Bronchial epithelial cell (primary cell): ENCODE results near the gene SPRY4. TPM values are rescaled to one million over a fixed set of nuclear protein-coding genes. Genes with fewer than 3 reads are reported as not detected.

ENCODE experiments used
- DNase-seq: peaks from one replicate; pipeline ENCODE4 v3.0.0-alpha.2; 2010; ENCODE audit warnings: low read depth
- FAIRE-seq: peaks from 2 replicates; lab custom pipeline; 2011; peaks lifted over from hg19 to GRCh38; lab: Jason Lieb, UNC
- H3K27me3 ChIP-seq: 2 replicates; pipeline ENCODE4 v1.5.1; 2011; ENCODE audit warnings: low read length; ENCODE audit not compliant: control insufficient read depth, insufficient read depth
- H3K36me3 ChIP-seq: 2 replicates; pipeline ENCODE4 v1.5.1; 2011; ENCODE audit warnings: low read length; ENCODE audit not compliant: control insufficient read depth, insufficient read depth
- H3K4me3 ChIP-seq: 2 replicates; pipeline ENCODE4 v1.5.1; 2011; ENCODE audit warnings: mild to moderate bottlenecking, low read depth, low read length, control low read depth
- total RNA-seq: library from RNA; depleted of rRNA; stranded (reverse); fragments of >200 nt; gene quantifications from 2 replicates; pipeline ENCODE4 v1.2.1, GENCODE V29; 2014
- TF ChIP-seq, protein P1 (sequence below): IDR thresholded peaks from 2 replicates; pipeline ENCODE4 v1.5.1; 2011; ENCODE audit warnings: mild to moderate bottlenecking, moderate library complexity, low read length, control low read depth, inconsistent platforms; ENCODE audit not compliant: insufficient read depth, severe bottlenecking

The SPRY4 gene
- total RNA-seq, 1 donor from 2014 or later, result 1.3 TPM

DNA sequence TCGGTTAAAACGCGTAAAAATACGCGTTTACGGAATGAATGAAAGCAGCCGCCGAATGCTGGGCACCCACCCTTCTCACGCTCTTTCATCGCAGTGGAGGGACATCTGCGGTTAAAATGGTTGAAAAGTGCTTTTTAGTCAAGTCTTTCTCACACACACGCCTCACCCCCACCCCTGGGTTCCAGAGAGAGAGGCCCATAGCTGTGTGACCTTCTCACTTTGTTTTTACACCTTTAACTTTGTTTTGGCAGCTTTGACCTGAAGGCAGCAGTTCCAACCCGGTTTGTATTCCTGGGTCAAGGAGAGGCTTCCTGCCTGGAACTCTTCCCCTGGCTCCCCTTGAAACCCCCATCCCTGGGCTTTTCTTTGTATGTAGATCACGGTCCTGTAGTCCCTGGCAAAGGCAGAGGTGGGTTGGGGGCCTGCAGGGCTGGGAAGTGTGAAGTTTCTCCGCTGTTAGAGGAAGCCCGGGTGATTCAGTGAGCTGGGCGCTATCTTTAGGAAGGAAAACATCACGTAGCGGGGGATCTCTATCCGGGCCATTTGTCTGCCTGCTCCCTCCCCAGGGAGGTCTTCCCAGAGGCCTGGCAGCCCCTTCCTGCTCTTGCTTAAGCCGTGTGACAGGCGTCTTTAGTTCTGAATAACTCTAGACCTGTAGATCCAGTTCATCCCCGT, 29.6 kb downstream of the SPRY4 start:
- Histone ChIP-seq H3K27me3 (no peaks in the 10 kb centered on the region), H3K36me3 (no peaks in the 10 kb centered on the region), H3K4me3 (no peak overlapping the region)
- TF ChIP-seq, protein P1, sequence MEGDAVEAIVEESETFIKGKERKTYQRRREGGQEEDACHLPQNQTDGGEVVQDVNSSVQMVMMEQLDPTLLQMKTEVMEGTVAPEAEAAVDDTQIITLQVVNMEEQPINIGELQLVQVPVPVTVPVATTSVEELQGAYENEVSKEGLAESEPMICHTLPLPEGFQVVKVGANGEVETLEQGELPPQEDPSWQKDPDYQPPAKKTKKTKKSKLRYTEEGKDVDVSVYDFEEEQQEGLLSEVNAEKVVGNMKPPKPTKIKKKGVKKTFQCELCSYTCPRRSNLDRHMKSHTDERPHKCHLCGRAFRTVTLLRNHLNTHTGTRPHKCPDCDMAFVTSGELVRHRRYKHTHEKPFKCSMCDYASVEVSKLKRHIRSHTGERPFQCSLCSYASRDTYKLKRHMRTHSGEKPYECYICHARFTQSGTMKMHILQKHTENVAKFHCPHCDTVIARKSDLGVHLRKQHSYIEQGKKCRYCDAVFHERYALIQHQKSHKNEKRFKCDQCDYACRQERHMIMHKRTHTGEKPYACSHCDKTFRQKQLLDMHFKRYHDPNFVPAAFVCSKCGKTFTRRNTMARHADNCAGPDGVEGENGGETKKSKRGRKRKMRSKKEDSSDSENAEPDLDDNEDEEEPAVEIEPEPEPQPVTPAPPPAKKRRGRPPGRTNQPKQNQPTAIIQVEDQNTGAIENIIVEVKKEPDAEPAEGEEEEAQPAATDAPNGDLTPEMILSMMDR, result no peak
- FAIRE-seq, result no peak
- DNase-seq, result no peak

DNA sequence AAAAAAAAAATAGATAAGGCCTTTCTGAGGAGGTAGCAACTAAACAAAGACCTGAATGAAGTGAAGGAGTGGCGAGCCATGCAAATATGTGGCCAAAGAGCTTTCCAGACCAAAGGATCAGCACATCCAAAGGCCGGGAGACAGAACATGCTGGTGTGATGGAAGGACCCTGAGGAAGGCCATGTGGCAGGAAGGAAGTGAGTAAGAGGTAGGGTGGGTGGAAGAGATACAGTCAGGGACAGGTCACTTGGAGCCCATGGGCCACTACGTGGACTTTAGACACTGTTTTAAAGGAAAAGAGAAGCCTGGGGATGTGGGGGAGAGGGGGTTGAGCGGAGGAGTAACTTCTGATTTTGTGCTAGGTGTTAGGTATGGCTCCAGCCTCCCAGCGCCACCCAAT, 31.3 kb downstream of the SPRY4 start:
- peak; percentile 45 for DNase-seq
- no peaks in the 10 kb centered on the region for H3K27me3 ChIP-seq
- no peaks in the 10 kb centered on the region for H3K36me3 ChIP-seq
- no peak for FAIRE-seq
- no peak overlapping the region for H3K4me3 ChIP-seq
- TF ChIP-seq, protein P1, result no peak

DNA sequence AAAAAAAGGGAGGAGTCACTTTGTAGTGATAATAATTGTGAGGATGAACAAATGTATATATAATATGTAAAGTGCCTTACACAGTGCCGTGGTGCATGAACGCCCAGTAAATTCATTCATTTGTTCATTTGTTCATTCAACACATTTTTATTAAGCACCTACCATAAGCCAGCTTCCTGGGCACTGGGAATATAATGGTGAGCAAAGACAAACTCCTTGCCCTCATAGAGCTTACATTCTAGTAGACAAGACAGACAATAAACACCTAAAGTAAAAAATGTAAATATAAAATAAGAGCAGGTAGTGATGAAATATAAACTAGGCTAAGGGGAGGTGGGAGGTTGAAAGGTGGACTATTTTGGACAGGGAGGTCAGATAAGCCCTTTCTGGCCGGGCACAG, 32.0 kb downstream of the SPRY4 start:
- H3K27me3 ChIP-seq, result no peaks in the 10 kb centered on the region
- no peaks in the 10 kb centered on the region for H3K36me3 ChIP-seq
- FAIRE-seq, result no peak
- no peak for DNase-seq
- TF ChIP-seq, protein P1, result no peak
- H3K4me3 ChIP-seq, result no peak overlapping the region

DNA sequence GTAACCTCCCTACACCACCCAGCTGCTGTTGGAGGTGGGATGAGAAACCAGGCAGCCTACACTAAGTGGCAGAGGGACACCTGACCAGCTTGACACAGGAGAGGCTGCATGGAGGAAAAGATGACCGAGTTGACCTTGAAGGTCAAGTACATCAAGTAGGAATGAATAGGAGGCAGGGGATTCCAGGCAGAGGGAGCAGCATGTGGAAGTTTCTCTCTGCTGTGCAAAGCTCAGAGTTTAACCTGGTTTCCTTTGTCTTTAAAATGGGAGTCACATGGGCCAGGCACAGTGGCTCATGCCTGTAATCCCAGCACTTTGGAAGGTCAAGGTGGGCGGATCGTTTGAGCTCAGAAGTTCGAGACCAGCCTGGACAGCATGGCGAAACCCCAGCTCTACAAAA, 32.6 kb downstream of the SPRY4 start:
- H3K4me3 ChIP-seq, result no peak overlapping the region
- TF ChIP-seq, protein P1, result no peak
- no peak for DNase-seq

DNA sequence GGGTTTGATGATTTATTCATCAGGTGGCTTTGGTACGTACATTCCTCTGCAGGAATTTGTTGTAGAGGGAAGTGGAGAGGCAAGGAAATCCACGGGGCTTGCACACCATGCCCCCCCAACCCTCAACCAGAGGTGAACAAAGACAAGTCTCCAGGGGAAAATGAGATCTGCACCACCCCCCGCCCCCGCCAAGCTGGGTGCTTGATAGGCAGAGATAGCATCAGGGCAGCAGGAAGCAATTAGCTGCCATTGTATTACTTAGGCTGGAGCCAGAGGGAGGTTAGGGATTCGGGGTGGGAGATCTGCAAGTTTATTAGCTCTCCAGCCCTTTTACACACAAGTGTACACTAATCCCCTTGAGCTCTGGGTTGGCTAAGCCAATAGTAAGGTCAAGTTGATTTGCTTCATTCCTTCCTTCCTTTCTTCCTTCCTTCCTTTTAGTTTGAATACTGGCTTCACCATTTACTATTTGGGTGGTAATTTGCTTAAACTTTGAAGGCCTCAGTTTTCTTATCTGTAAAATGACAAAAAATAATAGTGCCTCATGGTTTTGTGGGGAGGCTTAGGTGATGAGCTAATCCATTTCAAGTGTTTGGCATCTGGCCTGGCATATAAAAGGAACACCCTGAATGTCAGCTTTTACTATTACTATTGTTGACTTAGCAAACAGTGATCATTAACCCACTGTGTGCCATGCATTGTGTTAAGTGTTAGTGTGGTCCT, 34.1 kb downstream of the SPRY4 start:
- Histone ChIP-seq H3K4me3 (no peak overlapping the region), H3K27me3 (no peaks in the 10 kb centered on the region), H3K36me3 (no peaks in the 10 kb centered on the region)
- FAIRE-seq (no peak), DNase-seq (peak; percentile 53)
- TF ChIP-seq, protein P1, result no peak

More for the DNA sequence above, 32.6 kb downstream of the SPRY4 start:
- FAIRE-seq, result no peak
- Histone ChIP-seq H3K36me3 (no peaks in the 10 kb centered on the region), H3K27me3 (no peaks in the 10 kb centered on the region)
